HG02970 (cell line): ENCODE data around the gene MAP1LC3B.

ENCODE experiments used
- ATAC-seq: cut with Tn5 transposase; IDR thresholded peaks from one replicate; pipeline ENCODE4 v1.9.1; 2021; ENCODE audit warnings: mild to moderate bottlenecking, moderate library complexity, moderate number of reproducible peaks; ENCODE audit not compliant: unreplicated experiment, low FRiP score

MAP1LC3B gene

DNA sequence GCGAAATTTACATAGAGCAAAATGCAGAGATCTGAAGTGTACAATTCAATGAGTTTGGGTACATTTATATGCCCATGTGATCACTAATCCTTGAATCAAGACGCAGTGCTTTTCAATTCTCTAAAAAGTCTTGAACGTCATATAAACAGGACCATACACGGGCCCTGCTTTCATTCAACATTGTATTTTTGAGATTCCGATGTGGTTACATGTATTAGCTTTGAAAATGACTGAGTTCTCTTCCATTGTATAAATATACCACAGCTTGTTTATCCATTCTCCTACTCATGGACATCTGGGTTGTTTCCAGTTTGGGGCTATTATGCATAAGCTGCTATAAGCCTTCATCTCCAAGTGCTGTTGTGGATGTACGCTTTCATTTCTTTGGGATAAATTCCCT is 55.2 kb downstream of the MAP1LC3B start:
- ATAC-seq = no peak

DNA sequence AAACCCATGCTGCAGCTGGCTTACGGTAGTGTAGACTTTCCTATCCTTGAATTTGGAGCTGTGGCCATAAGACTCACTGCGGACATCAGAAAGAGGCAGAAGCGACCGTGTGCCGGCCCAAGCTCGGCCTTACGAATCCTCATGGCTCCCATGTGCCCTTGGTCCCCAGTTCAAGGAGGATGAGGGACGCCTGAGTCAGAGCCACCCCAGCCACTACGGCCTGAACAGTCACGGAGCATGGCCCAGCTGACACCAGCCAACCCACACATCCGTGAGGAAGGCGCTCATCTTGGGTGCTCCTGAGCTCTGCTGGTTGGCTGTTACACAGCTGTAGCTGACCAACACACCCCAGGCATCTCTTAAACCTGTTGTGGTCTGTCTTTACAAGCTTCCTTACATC is 56.7 kb downstream of the MAP1LC3B start:
- ATAC-seq = no peak

DNA sequence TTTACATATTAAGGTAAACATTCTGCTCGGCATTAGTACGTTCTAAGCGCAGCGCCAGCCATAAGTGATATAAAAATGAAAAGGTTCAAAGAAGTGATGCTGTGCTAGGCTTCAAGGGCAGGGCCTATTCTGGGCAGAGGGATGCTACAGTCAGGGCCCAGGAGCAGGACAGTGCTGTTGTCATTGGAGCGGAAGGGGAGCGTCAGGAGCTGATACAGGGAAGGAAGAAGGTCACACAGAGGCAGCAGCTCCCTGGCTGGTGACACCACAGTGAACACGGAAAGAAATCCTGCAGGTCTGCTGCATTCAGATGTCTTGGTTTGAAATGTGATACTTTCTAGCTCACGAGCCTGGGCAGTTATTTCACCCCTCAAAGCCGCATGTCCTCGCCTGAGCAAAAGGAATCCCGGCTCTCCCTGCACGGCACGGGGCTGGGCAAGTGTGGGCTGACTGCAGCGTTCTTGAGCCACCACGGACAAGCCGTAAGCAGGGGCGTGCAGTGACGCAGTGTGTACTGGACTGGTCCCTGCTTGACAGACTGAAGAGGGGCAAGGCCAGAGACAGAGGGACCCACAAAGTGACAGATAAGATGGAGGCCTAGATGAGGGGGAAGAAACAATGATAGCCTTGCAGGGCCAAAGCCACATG is 59.6 kb downstream of the MAP1LC3B start:
- no peak for ATAC-seq

DNA sequence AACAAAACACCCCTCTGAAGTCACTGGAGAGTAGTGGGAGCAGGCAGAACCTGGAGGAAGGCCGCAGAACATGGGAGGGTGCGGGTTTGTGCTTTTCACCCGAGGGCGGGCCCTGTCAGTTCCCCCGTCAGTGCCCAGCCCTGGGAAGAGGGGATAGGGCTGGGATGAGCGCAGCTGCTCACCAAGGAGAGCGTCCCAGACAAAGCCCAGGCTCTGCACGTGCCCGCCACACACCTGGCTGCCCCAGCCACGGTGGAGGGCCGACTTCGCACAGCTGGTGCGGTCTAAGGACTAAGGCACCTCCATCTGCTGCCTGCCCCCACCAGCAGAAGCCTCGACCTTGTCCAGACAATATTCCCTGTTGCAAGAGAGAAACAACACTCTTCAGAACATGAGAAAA is 61.2 kb downstream of the MAP1LC3B start:
- no peak for ATAC-seq
